Astrocyte (in vitro differentiated cells and primary cell): ENCODE data around the gene TMEM273. TPM values are rescaled to one million over a fixed set of nuclear protein-coding genes. Genes with fewer than 3 reads are reported as not detected.
A peak's percentile ranks its signal among the peaks of the same experiment; 100 is the strongest.

Source experiments
- DNase-seq: peaks from one replicate; pipeline ENCODE4 v3.0.0-alpha.2; 2010; ENCODE audit warnings: low read depth
- FAIRE-seq: peaks from 2 replicates; lab custom pipeline; 2011; peaks lifted over from hg19 to GRCh38; lab: Jason Lieb, UNC
- H2AFZ ChIP-seq: 2 replicates; pipeline ENCODE4 v1.6.0; 2012; ENCODE audit warnings: low read depth, low read length, inconsistent platforms
- H3K27ac ChIP-seq: 2 replicates; pipeline ENCODE4 v1.5.1; 2011; ENCODE audit warnings: low read depth, low read length, inconsistent platforms
- H3K27me3 ChIP-seq: 2 replicates; pipeline ENCODE4 v1.6.0; 2011; ENCODE audit warnings: low read length, inconsistent platforms; ENCODE audit not compliant: insufficient read depth
- H3K36me3 ChIP-seq: 2 replicates; pipeline ENCODE4 v1.5.1; 2011; ENCODE audit warnings: low read length, inconsistent platforms; ENCODE audit not compliant: insufficient read depth
- H3K4me1 ChIP-seq: 2 replicates; pipeline ENCODE4 v1.5.1; 2011; ENCODE audit warnings: low read length, inconsistent platforms; ENCODE audit not compliant: insufficient read depth
- H3K4me2 ChIP-seq: 2 replicates; pipeline ENCODE4 v1.6.0; 2012; ENCODE audit warnings: low read length, inconsistent platforms
- H3K4me3 ChIP-seq: 2 replicates; pipeline ENCODE4 v1.5.1; 2011; ENCODE audit warnings: low read depth, mild to moderate bottlenecking, low read length, inconsistent platforms; ENCODE audit not compliant: insufficient read depth
- H3K79me2 ChIP-seq: 2 replicates; pipeline ENCODE4 v1.6.0; 2012; ENCODE audit warnings: mild to moderate bottlenecking, low read length, inconsistent platforms; ENCODE audit not compliant: insufficient read depth
- H3K9ac ChIP-seq: 2 replicates; pipeline ENCODE4 v1.6.0; 2012; ENCODE audit warnings: mild to moderate bottlenecking, low read length, inconsistent platforms
- H3K9me3 ChIP-seq: 2 replicates; pipeline ENCODE4 v1.5.1; 2012; ENCODE audit warnings: low read depth, mild to moderate bottlenecking, low read length, inconsistent platforms; ENCODE audit not compliant: insufficient read depth
- H4K20me1 ChIP-seq: 2 replicates; pipeline ENCODE4 v1.6.0; 2012; ENCODE audit warnings: low read length, inconsistent platforms; ENCODE audit not compliant: insufficient read depth
- H3K27ac Mint-ChIP-seq: one replicate; pipeline ENCODE4 v1.8.0; 2021; ENCODE audit warnings: mild to moderate bottlenecking, mixed read lengths; ENCODE audit not compliant: unreplicated experiment
- H3K27me3 Mint-ChIP-seq: one replicate; pipeline ENCODE4 v1.8.0; 2021; ENCODE audit warnings: low read depth, mixed read lengths; ENCODE audit not compliant: unreplicated experiment
- H3K36me3 Mint-ChIP-seq: one replicate; pipeline ENCODE4 v1.8.0; 2021; ENCODE audit warnings: low read depth, mixed read lengths; ENCODE audit not compliant: unreplicated experiment
- H3K4me1 Mint-ChIP-seq: one replicate; pipeline ENCODE4 v1.8.0; 2021; ENCODE audit warnings: low read depth, mixed read lengths; ENCODE audit not compliant: unreplicated experiment
- H3K4me3 Mint-ChIP-seq: one replicate; pipeline ENCODE4 v1.8.0; 2021; ENCODE audit warnings: mild to moderate bottlenecking, moderate library complexity, mixed read lengths; ENCODE audit not compliant: unreplicated experiment
- H3K9me3 Mint-ChIP-seq: one replicate; pipeline ENCODE4 v1.8.0; 2021; ENCODE audit warnings: mild to moderate bottlenecking, mixed read lengths; ENCODE audit not compliant: unreplicated experiment
- EZH2 ChIP-seq: IDR thresholded peaks from 2 replicates; pipeline ENCODE4 v1.6.1; 2012; ENCODE audit warnings: mild to moderate bottlenecking, low read length, inconsistent platforms; ENCODE audit not compliant: insufficient read depth
- total RNA-seq: library from RNA; stranded (reverse); gene quantifications from 2 replicates; pipeline ENCODE4 v1.2.1, GENCODE V29; 2021
- TF ChIP-seq, protein P1 (sequence below): IDR thresholded peaks from 2 replicates; pipeline ENCODE4 v1.5.1; 2011; ENCODE audit warnings: low read depth, mild to moderate bottlenecking, inconsistent platforms, low read length, moderate library complexity; ENCODE audit not compliant: insufficient read depth

TMEM273 gene
- total RNA-seq, 1 donor from 2014 or later: not detected

- Histone ChIP-seq H3K4me2 (peak overlapping the region; percentile 78), H3K9ac (peak overlapping the region; percentile 62)
Observed at GRCh38 chr10:49140304-49141177, 47.6 kb downstream of the TMEM273 start.

DNA sequence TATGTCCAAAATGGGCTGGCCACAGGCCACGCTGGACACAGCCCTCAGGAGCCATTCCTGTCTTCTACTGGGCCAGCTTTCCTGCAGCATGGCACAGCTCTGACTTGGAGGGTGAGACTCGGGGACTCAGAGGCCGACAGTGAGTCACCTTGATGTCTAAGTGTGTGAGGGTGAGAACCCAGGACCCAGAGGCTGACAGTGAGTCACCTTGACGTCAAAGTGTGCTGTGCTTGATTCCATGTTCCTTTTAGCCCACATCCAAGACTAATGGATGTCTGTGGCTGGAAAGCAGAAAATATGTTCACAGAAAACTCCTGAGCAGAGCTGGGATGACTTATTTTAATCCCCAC lies 48.4 kb downstream of the TMEM273 start:
- Histone ChIP-seq H3K4me2 (peak overlapping the region; percentile 78), H3K4me3 (no peak overlapping the region), H3K4me1 (peaks cover 40% of the 10 kb centered on the region), H3K9me3 (no peaks in the 10 kb centered on the region), H3K9ac (peak overlapping the region; percentile 84), H2AFZ (no peak overlapping the region), H4K20me1 (no peaks in the 10 kb centered on the region), H3K79me2 (no peaks in the 10 kb centered on the region), H3K27me3 (no peaks in the 10 kb centered on the region), H3K27ac (peak overlapping the region; percentile 98), H3K36me3 (no peaks in the 10 kb centered on the region)
- Mint-ChIP-seq H3K4me1 (peaks cover 26% of the 10 kb centered on the region), H3K36me3 (no peaks in the 10 kb centered on the region), H3K27me3 (peaks cover 6% of the 10 kb centered on the region), H3K9me3 (no peaks in the 10 kb centered on the region), H3K27ac (peak overlapping the region; percentile 79), H3K4me3 (no peak overlapping the region)
- no peak for TF ChIP-seq EZH2
- TF ChIP-seq, protein P1, sequence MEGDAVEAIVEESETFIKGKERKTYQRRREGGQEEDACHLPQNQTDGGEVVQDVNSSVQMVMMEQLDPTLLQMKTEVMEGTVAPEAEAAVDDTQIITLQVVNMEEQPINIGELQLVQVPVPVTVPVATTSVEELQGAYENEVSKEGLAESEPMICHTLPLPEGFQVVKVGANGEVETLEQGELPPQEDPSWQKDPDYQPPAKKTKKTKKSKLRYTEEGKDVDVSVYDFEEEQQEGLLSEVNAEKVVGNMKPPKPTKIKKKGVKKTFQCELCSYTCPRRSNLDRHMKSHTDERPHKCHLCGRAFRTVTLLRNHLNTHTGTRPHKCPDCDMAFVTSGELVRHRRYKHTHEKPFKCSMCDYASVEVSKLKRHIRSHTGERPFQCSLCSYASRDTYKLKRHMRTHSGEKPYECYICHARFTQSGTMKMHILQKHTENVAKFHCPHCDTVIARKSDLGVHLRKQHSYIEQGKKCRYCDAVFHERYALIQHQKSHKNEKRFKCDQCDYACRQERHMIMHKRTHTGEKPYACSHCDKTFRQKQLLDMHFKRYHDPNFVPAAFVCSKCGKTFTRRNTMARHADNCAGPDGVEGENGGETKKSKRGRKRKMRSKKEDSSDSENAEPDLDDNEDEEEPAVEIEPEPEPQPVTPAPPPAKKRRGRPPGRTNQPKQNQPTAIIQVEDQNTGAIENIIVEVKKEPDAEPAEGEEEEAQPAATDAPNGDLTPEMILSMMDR: no peak
- peak; percentile 96 for DNase-seq
- peak; percentile 69 for FAIRE-seq

More at GRCh38 chr10:49140304-49141177, 47.6 kb downstream of the TMEM273 start:
- Histone ChIP-seq H3K27me3 (no peaks in the 10 kb centered on the region), H2AFZ (peak overlapping the region; percentile 24), H3K79me2 (no peaks in the 10 kb centered on the region), H3K4me3 (no peak overlapping the region), H3K36me3 (no peaks in the 10 kb centered on the region), H3K27ac (peak overlapping the region; percentile 98), H4K20me1 (no peaks in the 10 kb centered on the region), H3K9me3 (no peaks in the 10 kb centered on the region), H3K4me1 (peaks cover 39% of the 10 kb centered on the region)
- DNase-seq: no peak
- Mint-ChIP-seq H3K9me3 (no peaks in the 10 kb centered on the region), H3K4me1 (peaks cover 25% of the 10 kb centered on the region), H3K27me3 (peaks cover 12% of the 10 kb centered on the region), H3K36me3 (no peaks in the 10 kb centered on the region), H3K27ac (peak overlapping the region; percentile 79), H3K4me3 (no peak overlapping the region)
- TF ChIP-seq, protein P1: no peak
- TF ChIP-seq EZH2: no peak
- FAIRE-seq: no peak
